HG03575 (cell line): ENCODE results near the gene SKAP1.
"Not testable (repeated sequence)": the region's sequence is repeated elsewhere in the genome, so short reads cannot be mapped to it uniquely, and the experiment has no call there.

Experiments
- ATAC-seq: cut with Tn5 transposase; IDR thresholded peaks from one replicate; pipeline ENCODE4 v1.9.1; 2021; ENCODE audit not compliant: unreplicated experiment, insufficient number of reproducible peaks, low FRiP score; ENCODE audit errors: extremely low read depth

Gene SKAP1

GRCh38 chr17:48340916-48341315 lies 89.1 kb downstream of the SKAP1 start:
- ATAC-seq = no peak

DNA sequence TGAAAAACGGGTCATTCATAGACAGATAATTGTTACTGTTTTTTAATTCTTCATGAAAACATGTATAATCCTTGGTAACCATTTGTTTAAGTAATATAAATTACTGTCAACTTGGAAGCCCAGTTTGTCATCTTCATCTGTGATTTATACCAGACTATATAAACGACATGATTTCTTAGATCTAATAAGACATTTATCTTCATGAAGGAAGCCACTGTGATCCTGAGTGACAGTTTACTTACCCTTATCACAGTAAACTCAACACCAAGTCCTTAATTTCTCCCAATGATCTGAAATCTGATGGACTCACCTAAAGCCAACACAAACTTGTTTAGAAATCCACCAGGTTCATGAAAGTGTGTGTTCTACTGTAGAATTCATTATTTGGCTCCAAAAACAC lies 91.3 kb downstream of the SKAP1 start:
- no peak for ATAC-seq

- not testable (repeated sequence) for ATAC-seq
Observed at GRCh38 chr17:48337903-48338302, 92.1 kb downstream of the SKAP1 start.

DNA sequence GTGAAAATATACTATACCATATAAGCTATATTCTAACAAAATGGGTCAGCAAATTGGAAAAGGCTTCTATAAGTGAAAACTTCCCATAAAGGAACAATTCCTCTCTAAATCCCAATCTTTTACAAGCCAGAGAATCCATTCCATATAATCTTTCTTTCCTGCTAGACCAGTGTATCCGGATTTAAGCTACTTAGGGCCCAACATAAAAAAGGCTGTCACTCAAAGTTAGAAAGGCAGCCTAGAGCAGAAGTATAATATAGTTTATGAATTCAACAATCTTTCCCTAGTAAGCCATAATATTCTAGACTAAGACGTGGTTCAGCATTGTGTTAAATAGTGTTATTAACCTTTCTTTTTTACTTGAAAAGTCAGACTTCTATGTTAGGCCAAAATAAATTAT lies 93.0 kb downstream of the SKAP1 start:
- no peak for ATAC-seq

GRCh38 chr17:48335858-48336500 lies 94.0 kb downstream of the SKAP1 start:
- no peak for ATAC-seq

DNA sequence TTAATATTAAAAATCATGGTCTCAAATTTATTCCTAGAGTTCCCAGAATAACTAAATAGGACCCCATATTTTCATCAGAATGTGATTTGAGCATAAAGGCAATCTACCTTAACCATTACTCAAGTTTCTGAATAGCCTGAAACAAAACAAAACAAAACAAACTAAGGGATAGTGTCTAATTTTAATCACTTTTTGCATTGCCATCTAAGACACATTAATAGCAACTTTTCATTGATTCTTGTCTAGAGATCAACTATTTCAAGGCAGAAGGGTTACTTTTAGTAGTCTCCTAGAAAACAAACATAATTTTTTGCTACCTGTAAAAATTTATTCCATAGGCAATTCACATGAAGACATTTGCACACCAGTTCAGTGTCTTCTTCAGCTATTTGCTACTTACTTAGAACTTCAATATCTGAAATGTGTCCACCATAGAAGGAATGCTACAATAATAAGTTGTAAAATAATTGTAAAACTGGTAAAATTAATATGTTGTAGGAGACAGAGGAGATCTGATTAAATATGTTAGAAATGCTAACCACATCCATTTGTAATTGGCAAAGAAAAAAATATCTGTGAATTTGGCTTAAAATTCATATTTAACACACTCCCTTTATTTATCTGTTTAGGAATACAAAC lies 94.7 kb downstream of the SKAP1 start:
- no peak for ATAC-seq

- ATAC-seq = no peak
Observed at GRCh38 chr17:48333034-48333530, 96.9 kb downstream of the SKAP1 start.

DNA sequence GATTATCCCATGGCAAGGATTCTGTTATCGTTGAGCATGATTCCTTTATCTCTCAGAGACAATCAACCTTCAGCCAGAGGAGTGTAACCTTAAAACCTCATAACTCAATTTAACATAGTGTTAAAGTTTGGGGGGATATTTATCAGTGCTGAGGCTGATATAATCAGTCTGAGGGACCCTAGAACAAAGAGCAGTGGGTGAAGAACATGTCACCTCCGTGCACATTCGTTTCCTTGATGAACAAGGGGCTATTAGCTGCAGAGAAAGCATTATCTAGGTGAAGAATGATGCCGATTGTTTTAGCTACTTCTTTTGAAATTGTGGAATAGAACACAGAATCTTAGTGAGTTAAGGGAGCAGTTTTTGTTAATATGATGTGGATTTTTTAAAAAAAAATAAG lies 99.1 kb downstream of the SKAP1 start:
- no peak for ATAC-seq

GRCh38 chr17:48330421-48330820 lies 99.6 kb downstream of the SKAP1 start:
- no peak for ATAC-seq

DNA sequence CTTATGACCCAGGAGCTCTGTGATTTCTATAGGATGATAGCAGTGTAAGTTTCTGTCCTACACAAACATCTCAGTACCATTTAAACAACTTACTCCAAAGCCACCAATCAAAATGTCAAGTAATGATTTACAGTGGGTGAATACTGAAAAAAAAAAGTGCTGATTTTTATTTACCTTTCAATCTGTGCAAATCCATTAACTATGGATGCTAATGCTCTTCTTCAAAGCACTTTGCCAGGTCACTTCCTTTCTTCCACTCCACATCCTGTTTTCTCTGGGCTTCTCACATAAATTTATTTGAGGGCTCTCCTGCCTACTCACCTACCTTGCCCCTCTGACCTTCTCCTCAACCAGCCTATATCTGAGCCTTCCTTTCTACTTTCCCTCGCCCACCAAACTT lies 101.6 kb downstream of the SKAP1 start:
- ATAC-seq = no peak

DNA sequence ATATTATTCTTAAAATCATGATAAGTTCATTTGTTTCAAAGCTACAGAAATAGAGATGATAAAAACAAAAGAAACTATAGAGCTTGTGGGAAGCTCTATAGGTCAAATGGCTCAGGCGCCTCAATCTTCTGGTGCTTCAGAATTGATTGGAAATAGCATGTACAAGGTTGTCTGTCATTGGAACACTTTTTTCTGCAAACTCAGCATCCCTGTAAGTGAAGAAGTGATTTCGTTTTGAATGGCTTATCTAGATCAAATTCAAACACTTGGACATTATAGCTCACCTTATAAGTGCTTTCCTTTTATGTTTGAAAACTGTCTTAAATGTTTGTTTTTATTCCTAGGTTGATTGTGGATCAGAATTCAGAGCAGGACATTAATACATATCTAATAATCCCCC lies 103.7 kb downstream of the SKAP1 start:
- ATAC-seq = no peak

GRCh38 chr17:48322060-48322459 lies 108.0 kb downstream of the SKAP1 start:
- ATAC-seq = no peak

DNA sequence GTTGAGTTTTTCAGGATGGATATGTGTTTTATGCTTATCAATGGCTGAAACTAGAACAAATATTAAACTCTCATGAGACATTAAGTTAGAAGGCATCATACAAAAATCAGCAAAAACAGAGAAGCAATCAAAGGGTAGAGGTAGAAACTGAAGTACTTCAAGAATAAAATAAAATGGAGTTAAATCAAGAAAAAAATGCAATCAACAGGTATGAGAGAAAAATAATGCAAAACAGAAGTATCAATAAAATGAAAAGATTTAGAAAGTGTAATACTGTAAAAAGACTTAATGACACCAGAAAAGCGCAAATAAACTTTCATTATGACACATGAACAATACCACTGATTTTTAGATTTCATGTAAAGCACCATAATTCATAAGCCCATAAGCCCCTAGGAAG lies 112.3 kb downstream of the SKAP1 start:
- no peak for ATAC-seq

DNA sequence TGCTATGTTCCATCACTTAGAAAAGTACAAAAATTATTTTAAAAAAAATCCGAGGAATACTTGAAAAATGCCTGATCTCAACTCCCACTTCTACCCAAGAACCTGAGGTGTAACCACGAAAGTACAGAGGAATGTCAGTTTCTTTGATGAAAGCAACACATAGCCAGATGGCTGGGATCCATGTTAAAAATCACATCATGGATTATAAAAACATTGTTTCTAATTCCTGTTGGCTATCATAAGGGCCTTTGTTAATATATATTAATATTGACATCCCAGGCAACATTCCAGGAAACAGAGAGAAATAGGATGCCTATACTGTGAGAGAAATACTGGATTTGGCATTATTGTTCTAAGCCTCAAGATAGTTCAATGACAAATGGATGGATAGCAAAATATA lies 115.3 kb downstream of the SKAP1 start:
- no peak for ATAC-seq

DNA sequence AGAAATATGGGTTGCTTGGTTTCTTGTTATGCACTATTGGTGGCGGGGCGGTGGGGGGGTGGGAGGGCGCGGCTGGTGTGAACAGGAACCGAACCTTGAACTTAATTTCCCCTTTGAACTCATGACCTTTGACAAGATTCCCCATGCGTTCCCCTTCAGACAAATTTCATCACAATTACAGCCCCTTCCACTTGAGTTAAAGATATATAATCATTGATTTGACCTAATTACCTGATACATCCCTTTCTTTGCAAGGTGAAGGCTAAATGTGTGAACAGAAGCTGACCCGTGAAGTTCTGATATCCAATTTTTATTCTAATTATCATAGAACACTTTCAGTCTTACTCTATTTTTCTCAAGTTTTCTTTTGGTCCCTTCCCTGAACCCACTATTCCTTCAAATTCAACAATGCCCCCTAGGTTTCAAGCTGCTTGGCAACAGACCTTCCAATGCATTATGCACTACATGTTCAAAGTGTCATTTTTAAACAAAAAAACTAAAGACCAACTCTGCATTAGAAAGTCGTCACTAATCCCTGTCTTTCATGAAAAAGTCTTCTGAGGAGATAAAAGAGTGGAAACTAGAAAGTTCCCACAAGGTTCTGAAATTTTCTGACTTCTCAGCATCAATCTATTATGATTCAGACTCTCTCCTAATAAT lies 116.8 kb downstream of the SKAP1 start:
- ATAC-seq = no peak

DNA sequence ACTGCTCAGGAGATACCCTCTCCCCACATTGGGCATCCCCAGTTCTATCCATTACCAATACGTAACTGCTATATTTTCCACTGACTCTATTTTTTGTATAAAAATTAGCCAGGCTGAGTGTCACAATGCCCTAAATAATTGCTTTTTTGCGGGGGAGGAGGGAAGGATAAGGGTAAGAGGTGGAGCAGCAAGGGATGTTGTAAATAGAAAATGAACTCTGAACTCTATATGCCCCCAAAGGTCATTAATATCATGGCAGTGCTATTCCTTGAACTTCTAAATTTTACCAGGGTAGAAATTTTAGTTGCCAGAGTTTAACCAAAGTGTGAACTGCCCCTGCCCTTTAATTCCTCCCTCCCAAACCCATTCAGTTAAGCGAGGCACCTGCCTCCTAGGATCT lies 118.7 kb downstream of the SKAP1 start:
- no peak for ATAC-seq

- no peak for ATAC-seq
Observed at GRCh38 chr17:48310748-48311213, 119.2 kb downstream of the SKAP1 start.

DNA sequence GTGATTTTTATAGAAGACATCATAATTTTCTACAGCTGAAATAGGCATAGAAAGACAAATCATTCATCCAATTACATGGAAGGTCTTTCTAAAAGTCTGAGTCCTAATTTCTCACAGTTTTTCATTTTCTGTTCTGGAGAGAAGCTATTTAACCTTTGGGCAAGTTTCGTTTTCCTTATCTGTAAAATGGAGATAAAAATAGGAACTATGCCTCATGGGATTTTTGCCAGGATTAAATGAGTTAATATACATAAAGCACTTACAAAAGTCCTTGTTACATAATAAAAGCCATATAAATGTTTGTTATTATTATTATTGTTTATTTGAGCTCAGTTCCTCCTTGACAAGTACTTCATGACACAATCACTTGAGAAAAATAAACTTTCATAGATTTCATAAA lies 121.4 kb downstream of the SKAP1 start:
- no peak for ATAC-seq

DNA sequence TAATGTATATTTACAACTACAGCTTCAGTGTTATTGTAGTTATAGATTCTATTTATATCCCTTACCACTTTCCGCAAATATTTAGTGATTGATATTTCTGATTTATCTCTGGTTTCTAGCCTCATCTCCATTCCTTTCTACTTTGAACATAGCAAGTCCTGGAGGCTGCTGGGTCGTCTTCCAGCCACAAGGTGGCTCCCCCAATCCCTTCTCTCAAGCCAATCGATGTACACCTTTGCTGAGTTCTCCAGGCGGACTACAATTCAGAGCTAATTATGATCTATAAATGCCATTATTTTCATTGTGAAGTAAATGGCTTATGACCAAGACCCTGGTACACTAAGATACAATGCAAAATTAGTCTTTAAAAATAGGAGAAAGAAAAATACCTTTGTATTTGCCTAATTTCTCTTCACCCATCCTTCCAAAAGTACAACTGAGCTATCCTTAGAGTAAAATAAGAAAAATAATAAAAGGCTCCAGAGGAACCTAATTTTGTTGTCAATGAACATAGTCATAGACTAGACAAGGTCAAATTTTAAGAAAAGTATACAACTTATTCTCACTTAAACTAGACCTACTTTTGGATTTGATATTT lies 122.1 kb downstream of the SKAP1 start:
- ATAC-seq = no peak

- no peak for ATAC-seq
Observed at GRCh38 chr17:48307255-48307654, 122.8 kb downstream of the SKAP1 start.
